HG03175 (cell line): ENCODE measurements around the gene FAM229B.
"Not testable (repeated sequence)": the region's sequence is repeated elsewhere in the genome, so short reads cannot be mapped to it uniquely, and the experiment has no call there.

Experiments
- ATAC-seq: cut with Tn5 transposase; IDR thresholded peaks from one replicate; pipeline ENCODE4 v1.9.1; 2021; ENCODE audit warnings: mild to moderate bottlenecking, moderate library complexity; ENCODE audit not compliant: unreplicated experiment

The FAM229B gene

DNA sequence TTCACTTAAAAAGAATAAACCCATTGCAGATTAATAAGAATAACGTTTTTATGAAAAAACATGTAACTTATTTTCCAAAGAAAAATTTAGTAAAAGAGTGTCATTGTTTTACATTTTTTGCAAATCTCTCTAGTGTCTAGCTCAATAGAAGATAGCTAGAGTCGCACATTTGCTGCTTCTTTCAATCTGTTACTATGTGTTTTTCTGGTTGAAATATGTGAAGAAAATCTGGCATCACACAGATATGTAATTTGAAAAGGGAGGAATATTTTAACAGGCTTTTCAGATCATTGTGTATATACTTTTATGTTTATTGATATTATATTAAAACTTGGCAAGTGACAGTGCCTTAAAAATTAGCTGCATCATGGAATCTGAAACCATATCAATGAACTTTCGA, 24.4 kb upstream of the FAM229B start:
- no peak for ATAC-seq

DNA sequence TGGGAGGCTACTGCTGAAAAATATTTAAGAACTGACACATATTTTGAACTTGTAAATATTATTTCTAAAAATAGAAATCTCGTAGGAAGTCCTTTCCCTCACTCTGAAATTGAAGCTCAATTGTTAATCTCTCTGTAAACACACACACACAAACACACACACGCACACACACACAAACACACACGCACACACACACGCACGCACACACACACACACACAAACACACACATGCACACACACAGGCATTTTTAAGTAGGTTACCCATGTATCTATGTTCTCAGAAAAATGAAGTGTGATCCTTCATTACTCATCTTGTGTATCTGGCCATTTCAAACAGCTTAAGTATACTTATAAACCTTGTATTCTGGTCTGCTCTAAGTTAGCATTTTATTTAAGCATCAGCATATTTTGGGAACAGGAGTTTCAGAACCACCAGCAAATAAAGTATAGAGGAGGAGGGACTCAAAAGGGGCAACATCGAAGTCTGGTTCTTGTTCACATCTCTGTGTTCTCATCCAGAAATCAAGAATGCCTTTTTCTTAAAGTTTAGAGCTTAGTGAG, 21.9 kb upstream of the FAM229B start:
- ATAC-seq: no peak

GRCh38 chr6:112066606-112067005, 20.8 kb upstream of the FAM229B start:
- no peak for ATAC-seq

DNA sequence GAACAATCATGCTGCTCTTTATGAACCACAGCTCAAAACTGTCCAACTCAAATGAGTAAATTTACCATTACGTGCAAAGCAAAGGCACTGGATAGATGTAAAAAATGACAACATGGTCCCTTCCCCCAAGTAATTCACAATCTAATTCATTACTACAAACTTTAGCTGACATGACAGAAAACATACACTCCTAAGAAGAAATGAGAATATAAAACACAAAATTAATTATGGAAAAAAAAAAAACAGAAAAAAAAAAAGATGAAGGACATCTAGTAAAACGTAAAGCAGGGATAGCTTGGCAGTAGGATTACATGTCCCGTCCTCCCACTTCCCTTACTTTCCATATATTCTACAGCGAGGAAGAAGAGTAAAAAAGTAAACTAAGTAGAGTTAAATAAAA, 5.8 kb upstream of the FAM229B start:
- no peak for ATAC-seq

- ATAC-seq: no peak
These were observed 1.9 kb upstream of the FAM229B start for GRCh38 chr6:112085286-112086065.

GRCh38 chr6:112086744-112087135, 651 bp upstream of the FAM229B start:
- peak; percentile 17 for ATAC-seq

GRCh38 chr6:112087916-112088315, 525 bp downstream of the FAM229B start:
- no peak for ATAC-seq

DNA sequence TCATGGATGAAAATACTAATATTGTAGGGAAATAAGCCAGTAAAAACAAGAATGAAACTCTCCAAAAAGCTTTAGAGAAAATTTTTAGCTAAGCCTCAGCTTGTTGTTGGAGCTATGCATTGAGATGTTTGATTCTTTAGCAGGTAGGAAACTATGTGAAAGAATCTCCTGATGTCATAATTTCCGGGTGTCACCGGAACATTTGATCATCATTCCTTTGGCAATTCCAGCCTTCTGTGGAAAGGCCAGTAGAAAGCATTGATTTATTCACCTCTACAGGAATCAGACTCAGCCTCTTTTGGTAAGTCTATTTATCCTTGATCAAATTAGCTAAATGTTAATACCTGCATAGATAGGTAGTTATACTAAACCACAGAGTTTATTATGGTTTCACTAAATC, 9.5 kb downstream of the FAM229B start:
- no peak for ATAC-seq

GRCh38 chr6:112100561-112100960, 13.2 kb downstream of the FAM229B start:
- no peak for ATAC-seq

DNA sequence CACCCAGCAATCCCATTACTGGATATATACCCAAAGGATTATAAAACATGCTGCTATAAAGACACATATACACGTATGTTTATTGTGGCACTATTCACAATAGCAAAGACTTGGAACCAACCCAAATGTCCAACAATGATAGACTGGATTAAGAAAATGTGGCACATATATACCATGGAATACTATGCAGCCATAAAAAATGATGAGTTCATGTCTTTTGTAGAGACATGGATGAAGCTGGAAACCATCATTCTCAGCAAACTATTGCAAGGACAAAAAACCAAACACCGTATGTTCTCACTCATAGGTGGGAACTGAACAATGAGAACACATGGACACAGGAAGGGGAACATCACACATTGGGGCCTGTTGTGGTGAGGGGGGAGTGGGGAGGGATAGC, 18.6 kb downstream of the FAM229B start:
- ATAC-seq: not testable (repeated sequence)

GRCh38 chr6:112106562-112106961, 19.2 kb downstream of the FAM229B start:
- no peak for ATAC-seq

DNA sequence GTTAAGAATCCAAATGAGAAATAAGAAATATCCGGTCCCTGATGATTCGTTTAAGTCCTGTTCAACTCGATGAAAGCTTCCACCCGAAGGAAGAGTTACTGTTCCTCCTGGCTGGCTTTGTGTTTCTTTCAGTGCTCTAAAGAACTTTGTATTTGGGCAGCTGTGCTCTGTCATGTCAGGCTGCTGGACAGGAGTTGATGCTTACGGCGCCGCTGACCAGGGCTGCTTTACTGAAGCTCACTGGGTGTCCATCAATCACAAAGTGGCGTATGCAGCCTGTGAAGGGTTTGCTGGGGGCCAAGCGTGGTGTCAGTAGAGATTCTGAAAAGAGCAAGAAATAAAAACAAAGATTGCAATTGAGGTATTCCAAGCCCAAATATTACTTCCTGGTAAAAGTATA, 21.9 kb downstream of the FAM229B start:
- ATAC-seq: no peak

DNA sequence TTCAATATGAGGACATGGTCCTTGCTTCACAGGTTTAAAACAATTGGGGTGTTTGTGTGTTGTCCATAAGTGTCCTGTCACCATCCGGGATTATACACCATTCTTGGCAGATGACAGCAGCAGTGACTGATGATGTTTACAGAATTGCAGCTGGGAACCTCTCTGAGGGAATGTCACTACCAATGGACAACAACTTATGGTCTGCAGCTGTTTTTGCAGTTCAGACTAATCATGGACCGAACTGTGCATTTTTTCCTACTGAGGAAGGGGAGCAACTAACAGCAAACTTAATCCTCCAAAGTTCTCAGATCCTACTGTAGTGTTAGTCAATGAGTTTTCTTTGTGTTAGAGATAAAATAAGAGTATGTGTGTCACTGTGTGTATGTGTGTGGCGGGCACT, 26.0 kb downstream of the FAM229B start:
- ATAC-seq: no peak

GRCh38 chr6:112113918-112114317, 26.5 kb downstream of the FAM229B start:
- ATAC-seq: no peak

GRCh38 chr6:112114577-112115223, 27.3 kb downstream of the FAM229B start:
- no peak for ATAC-seq

DNA sequence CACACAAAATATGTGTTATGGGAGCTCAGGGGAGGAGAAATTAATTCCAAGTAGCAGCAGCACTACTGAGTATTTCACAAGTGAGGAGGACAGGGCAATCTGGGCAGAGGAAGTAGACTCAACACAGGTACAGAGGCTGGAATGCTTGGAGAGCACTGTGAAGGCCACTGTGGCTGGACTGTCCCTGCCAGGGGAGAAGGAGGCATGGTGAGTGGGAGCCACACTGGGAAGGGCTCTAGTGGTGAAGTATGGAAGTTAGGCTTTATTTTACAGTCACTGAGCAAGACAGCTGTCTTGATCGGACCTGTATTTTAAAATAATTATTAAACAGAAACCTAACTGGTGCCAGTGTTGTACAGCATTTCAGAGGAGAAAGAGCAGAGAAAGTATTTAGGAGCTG, 28.8 kb downstream of the FAM229B start:
- ATAC-seq: no peak

DNA sequence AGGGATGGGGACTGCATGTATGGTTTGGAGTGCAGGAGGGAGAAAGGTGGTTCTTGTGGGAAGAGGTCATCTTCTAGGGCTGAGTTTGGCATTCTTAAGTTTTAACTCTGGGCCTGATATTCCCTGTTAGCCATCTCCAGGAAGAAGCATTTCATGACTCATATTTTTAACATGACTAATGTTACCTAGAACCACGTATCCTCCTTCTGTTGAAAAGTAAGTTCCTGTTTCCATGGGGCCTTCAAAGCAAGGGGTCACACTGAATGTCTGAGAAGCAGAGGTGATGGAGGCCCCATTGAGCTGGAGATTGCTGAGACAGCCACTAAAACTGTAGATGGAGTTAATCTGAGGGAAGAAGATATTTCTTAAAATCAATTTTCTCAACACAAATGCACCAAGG, 30.2 kb downstream of the FAM229B start:
- ATAC-seq: no peak

DNA sequence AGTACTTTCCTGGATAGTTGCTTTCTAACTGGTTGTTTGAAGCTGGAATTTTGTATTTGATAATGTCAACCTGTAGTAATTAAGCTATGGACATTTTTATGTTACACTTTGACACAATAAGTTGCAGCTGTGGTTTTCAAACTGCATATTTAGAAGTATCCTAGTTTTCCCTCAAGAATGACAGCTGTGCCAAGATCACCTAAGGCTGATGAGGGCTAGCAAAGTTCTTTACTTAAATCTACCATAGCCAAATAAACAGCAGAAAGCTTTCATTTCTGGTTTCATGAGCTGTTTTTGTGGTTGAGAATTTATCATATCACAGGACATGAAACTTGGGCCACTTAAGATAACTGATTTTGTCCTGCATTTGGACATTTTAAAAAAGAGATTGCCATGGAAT, 30.6 kb downstream of the FAM229B start:
- no peak for ATAC-seq

DNA sequence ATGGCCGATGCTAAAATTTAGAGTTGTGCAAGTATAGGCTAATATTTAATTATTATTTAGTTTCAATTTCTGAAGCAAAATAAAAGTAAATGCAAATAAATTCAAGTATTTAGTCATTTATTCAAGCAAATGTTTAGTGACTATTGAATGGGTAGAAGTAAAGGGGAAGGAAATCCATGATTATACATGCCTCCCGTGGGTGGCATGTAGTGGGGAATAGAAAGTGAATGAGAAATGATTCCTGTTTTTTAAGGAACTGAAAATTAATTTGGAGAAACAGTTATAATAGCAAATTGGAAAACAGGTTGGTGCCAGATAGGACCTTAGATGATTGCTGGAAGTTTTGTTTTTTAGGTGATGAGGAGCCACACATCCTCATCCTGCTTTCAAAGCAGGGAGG, 35.4 kb downstream of the FAM229B start:
- ATAC-seq: no peak

DNA sequence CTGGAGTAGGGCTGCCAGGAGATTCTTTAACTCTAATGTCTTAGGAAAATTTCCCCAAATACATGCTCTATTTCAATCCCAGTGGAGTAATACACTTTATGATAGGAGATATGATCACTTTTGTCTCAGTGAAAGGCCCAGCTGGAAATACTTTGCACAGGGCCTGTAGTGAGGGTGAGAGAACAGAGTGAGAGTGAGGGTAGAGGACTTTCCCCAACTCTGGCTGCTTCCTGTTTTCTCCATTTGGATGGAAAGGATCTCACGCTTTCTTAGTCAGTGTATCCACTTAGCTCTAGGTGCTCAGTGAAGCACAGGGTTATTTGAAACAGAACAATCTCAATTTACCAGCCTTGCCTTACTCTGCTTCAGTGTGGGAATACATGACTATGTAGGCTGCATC, 36.6 kb downstream of the FAM229B start:
- no peak for ATAC-seq

DNA sequence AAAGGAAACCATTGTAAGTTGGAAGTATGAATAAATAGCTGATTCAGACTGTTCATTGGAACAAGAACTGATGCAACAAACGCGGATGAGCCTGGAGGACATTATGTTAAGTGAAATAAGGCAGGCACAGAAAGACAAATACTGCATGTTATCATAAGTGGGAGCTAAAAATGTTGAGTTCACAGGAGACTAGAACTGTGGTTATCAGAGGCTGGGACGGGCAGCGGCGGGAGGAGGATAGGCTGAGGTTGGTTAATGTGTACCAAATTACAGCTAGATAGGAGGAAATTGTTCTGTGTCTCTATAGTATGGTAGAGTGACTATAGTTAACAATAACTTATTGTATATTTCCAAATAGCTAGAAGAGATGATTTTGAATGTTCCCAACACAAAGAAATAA, 40.8 kb downstream of the FAM229B start:
- no peak for ATAC-seq

DNA sequence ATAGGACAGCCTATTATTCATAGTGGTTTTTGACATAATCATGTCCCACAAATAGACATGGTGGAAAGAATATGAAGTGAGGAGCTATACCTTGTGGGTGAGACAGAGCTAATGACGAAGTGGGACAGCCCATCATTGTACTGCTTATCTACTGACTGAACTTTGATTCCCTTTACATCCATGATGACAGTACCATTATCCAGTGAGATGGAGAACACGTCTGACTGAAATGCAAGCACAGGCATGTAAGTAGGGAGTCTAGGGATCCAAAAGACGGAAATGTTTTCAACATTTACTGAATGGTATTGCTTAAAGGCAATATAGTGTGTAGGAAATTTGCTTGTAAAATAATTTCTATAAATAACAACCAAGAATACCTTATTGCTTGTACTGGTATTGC, 43.5 kb downstream of the FAM229B start:
- ATAC-seq: no peak
